HEK293T (cell line): ENCODE results near the gene NKAIN2.

Experiments used
- CTCF ChIA-PET: fragments of 350-600 bp; formaldehyde crosslinking; extraction: SDS; loops from one replicate; lab custom pipeline; 2021; ENCODE audit warnings: antibody characterized with exemption, inconsistent platforms; lab: Yijun Ruan, JAX
- POLR2A ChIA-PET: fragments of 350-600 bp; formaldehyde crosslinking; extraction: SDS; loops from one replicate; lab custom pipeline; 2020; ENCODE audit warnings: antibody characterized with exemption, inconsistent platforms; lab: Yijun Ruan, JAX
- DNase-seq: peaks from one replicate; pipeline ENCODE4 v3.0.0; 2012; ENCODE audit warnings: mixed read lengths; ENCODE audit errors: extremely low spot score
- ARNT ChIP-seq: fragments of 450-650 bp; IDR thresholded peaks from 2 replicates; pipeline ENCODE4 v1.6.1; 2017; ENCODE audit warnings: mild to moderate bottlenecking
- BHLHE40 ChIP-seq: fragments of 450-650 bp; IDR thresholded peaks from 2 replicates; pipeline ENCODE4 v1.6.1; 2016; ENCODE audit warnings: mild to moderate bottlenecking, moderate library complexity, borderline replicate concordance
- CTBP1 ChIP-seq: fragments of 450-650 bp; IDR thresholded peaks from 2 replicates; pipeline ENCODE4 v1.6.1; 2016; ENCODE audit warnings: borderline replicate concordance
- ELF4 ChIP-seq: fragments of 450-650 bp; IDR thresholded peaks from 2 replicates; pipeline ENCODE4 v1.6.1; 2017; ENCODE audit warnings: antibody characterized with exemption
- FOXA1 ChIP-seq: fragments of 450-650 bp; IDR thresholded peaks from 2 replicates; pipeline ENCODE4 v1.6.1; 2016; ENCODE audit warnings: mild to moderate bottlenecking
- FOXK2 ChIP-seq: fragments of 450-650 bp; IDR thresholded peaks from 2 replicates; pipeline ENCODE4 v1.6.1; 2016; ENCODE audit warnings: mild to moderate bottlenecking
- FOXM1 ChIP-seq: fragments of 450-650 bp; IDR thresholded peaks from 2 replicates; pipeline ENCODE4 v1.6.1; 2017; ENCODE audit warnings: mild to moderate bottlenecking, borderline replicate concordance
- HDGF ChIP-seq: fragments of 450-650 bp; IDR thresholded peaks from 2 replicates; pipeline ENCODE4 v1.6.1; 2017; ENCODE audit warnings: antibody characterized with exemption, borderline replicate concordance
- L3MBTL2 ChIP-seq: fragments of 450-650 bp; conservative IDR thresholded peaks from 2 replicates; pipeline ENCODE4 v1.6.1; 2016; ENCODE audit warnings: mild to moderate bottlenecking
- LEF1 ChIP-seq: fragments of 450-650 bp; IDR thresholded peaks from 2 replicates; pipeline ENCODE4 v1.6.1; 2017; ENCODE audit warnings: mild to moderate bottlenecking, borderline replicate concordance
- NFRKB ChIP-seq: fragments of 450-650 bp; IDR thresholded peaks from 2 replicates; pipeline ENCODE4 v1.6.1; 2016; ENCODE audit warnings: mild to moderate bottlenecking, moderate library complexity
- SP1 ChIP-seq: fragments of 450-650 bp; IDR thresholded peaks from 2 replicates; pipeline ENCODE4 v1.6.1; 2017
- SUZ12 ChIP-seq: fragments of 450-650 bp; IDR thresholded peaks from 2 replicates; pipeline ENCODE4 v1.6.1; 2016; ENCODE audit warnings: mild to moderate bottlenecking
- TARDBP ChIP-seq: fragments of 450-650 bp; IDR thresholded peaks from 2 replicates; pipeline ENCODE4 v1.6.1; 2016
- ZNF384 ChIP-seq: fragments of 450-650 bp; IDR thresholded peaks from 2 replicates; pipeline ENCODE4 v1.6.1; 2016
- TF ChIP-seq, protein P1 (sequence below): fragments of 450-650 bp; IDR thresholded peaks from 2 replicates; pipeline ENCODE4 v1.6.1; 2016

Gene NKAIN2

DNA sequence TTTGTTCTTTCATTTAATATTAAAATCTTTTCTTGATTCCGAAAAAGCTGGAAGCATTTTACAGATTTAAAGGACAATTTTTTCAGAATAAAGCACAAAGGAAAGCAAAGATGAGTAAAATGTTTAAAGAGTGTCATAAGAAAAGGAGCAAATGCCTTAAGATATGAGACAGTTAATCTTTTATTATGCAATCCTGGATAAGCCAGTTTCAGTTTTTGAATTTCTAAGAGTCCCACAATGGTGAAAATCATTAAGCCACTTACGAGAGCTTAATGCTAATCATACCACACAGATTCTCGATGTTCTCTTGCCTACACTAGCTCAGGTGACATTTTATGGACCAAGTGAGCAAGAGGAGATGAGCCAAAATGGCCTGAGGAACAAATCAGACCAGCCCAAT, 1054.9 kb downstream of the NKAIN2 start:
- DNase-seq: no peak
- CTCF ChIA-PET: no interaction called here
- TF ChIP-seq ARNT (no peak), BHLHE40 (no peak), TARDBP (no peak), HDGF (no peak), FOXK2 (no peak), FOXM1 (no peak), SP1 (no peak), SUZ12 (no peak), CTBP1 (no peak)
- POLR2A ChIA-PET: no interaction called here

DNA sequence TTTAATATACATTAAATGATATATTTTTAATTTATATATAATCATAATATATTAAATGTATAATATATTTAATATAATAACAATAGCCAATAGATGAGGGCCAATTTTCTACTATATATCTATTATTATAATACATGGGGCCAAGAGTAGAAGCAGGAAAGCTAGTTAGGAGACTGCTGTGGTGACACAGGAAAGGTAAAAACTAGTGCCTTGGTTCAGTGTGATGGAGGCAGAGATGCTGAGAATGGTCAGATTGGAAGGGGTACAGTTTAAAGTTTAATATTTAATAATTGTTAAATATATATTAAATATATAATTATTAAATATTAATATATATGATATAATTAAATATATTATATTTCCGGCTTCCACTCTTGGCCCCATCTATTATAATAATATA, 1055.7 kb downstream of the NKAIN2 start:
- ChIA-PET CTCF (no interaction called here), POLR2A (no interaction called here)
- no peak for DNase-seq
- TF ChIP-seq ELF4 (no peak), ZNF384 (no peak), HDGF (no peak), FOXM1 (no peak), NFRKB (no peak), TARDBP (no peak), BHLHE40 (no peak), L3MBTL2 (no peak), ARNT (no peak), SUZ12 (no peak), SP1 (no peak), FOXK2 (no peak), LEF1 (no peak)
- TF ChIP-seq, protein P1, sequence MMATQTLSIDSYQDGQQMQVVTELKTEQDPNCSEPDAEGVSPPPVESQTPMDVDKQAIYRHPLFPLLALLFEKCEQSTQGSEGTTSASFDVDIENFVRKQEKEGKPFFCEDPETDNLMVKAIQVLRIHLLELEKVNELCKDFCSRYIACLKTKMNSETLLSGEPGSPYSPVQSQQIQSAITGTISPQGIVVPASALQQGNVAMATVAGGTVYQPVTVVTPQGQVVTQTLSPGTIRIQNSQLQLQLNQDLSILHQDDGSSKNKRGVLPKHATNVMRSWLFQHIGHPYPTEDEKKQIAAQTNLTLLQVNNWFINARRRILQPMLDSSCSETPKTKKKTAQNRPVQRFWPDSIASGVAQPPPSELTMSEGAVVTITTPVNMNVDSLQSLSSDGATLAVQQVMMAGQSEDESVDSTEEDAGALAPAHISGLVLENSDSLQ: no peak

DNA sequence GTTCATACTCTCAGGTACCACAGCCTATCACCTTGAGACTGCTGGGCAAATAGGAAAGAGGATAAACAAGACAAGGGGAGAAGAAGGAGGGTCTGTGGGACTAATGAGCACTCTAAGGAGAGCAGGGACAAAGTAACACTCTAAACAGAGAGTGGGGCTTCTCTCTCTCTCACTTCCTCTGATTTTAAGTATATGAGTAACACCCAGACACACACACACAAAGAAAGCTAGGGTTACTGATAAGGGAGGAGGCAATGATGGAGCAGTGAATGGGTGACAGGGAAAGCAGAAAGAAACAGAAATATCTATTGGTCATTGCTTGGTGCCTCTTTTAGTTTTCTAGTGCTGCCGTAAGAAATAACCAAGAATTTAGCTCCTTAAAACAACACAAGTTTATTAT, 1062.4 kb downstream of the NKAIN2 start:
- ChIA-PET CTCF (interaction anchor here (0.6 kb wide), 1 partner anchor 441 kb away, joined by 3 read pairs; no protein-coding TSS in a partner anchor), POLR2A (no interaction called here)
- DNase-seq: no peak
- TF ChIP-seq NFRKB (no peak), CTBP1 (no peak), FOXA1 (no peak)

DNA sequence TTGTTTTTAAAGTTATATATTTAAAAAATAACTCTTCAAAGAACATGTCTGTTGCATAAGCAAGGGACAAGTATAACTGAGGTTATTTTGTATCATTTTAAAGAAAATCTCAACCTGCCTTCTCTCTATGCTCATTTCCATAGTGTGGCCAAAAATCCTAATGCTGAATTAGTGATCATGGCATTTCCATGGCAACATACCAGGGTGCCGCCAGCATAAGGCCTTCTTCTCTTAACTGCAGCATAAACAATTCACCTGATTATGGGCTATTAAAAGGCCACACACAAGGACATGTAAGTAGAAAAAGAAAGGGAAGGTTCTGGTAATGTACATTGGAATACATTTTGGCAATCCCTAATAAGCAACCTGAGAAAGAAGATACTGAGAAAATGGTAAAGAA, 1063.5 kb downstream of the NKAIN2 start:
- no peak for DNase-seq
- POLR2A ChIA-PET: no interaction called here
- CTCF ChIA-PET: no interaction called here
- no peak for TF ChIP-seq CTBP1
- TF ChIP-seq TARDBP: no peak
- no peak for TF ChIP-seq LEF1
- TF ChIP-seq FOXA1: no peak
- TF ChIP-seq FOXK2: no peak
- no peak for TF ChIP-seq BHLHE40
- no peak for TF ChIP-seq SUZ12
- TF ChIP-seq L3MBTL2: no peak
- TF ChIP-seq HDGF: no peak
- TF ChIP-seq ZNF384: no peak
- TF ChIP-seq NFRKB: no peak
- no peak for TF ChIP-seq ELF4
- TF ChIP-seq FOXM1: no peak
- TF ChIP-seq SP1: no peak
- TF ChIP-seq ARNT: no peak

DNA sequence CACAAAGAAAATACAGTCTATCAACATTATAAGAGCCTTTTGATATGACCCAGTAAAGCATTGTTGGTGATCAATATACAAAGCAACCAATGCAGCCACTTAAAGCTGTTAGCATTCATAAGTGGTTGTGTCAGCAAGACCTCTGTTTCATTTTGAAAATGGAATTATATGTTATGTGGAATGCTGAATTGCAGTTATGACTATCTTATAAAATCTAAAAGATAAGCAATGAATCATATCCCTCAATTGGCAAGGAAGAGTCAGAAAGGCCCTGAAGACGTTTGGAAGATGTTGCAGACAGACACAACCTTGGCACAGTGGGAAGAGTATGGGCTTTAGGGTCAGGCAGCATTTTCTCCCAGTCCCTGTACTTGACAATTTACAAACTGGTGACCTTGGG, 1064.8 kb downstream of the NKAIN2 start:
- CTCF ChIA-PET: no interaction called here
- TF ChIP-seq ELF4 (no peak), BHLHE40 (no peak), TARDBP (no peak), FOXA1 (no peak), FOXK2 (no peak), SUZ12 (no peak), ZNF384 (no peak), LEF1 (no peak), HDGF (no peak), CTBP1 (no peak), NFRKB (no peak), L3MBTL2 (no peak), ARNT (no peak), FOXM1 (no peak)
- TF ChIP-seq, protein P1: no peak
- no peak for DNase-seq
- POLR2A ChIA-PET: no interaction called here

DNA sequence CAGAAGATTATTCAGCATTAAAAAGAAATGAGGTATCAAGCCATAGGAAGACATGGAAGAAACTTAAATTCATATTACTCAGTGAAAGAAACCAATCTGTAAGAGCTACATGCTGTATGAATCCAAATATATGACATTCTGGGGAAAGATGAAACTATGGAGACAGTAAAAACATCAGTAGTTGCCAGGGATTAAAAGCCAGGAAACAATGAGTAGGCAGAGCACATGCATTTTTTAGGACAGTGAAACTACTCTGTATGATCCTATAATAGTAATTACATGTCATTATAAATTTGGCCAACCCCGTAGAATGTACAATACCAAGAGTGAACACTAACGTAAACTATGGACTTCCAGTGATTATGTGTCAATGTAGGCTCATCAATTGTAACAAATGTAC, 1065.8 kb downstream of the NKAIN2 start:
- ChIA-PET CTCF (no interaction called here), POLR2A (no interaction called here)
- no peak for DNase-seq
- no peak for TF ChIP-seq LEF1
- TF ChIP-seq FOXM1: no peak
- TF ChIP-seq TARDBP: no peak
- TF ChIP-seq ZNF384: no peak
- TF ChIP-seq ARNT: no peak
- TF ChIP-seq FOXK2: no peak
- TF ChIP-seq HDGF: no peak
- TF ChIP-seq CTBP1: no peak
- no peak for TF ChIP-seq SUZ12
- TF ChIP-seq SP1: no peak
- no peak for TF ChIP-seq FOXA1
- no peak for TF ChIP-seq ELF4
- TF ChIP-seq NFRKB: no peak
- no peak for TF ChIP-seq L3MBTL2
- TF ChIP-seq BHLHE40: no peak
- TF ChIP-seq, protein P1: no peak
